ENCODE results near the gene NDST1.

NDST1 gene

GRCh38 chr5:150489360-150490295 is 18.3 kb upstream of the NDST1 start:
- no peak for DNase-seq (ENCODE audit: low read depth)

GRCh38 chr5:150490296-150490669 is 17.6 kb upstream of the NDST1 start:
- DNase-seq (ENCODE audit: low read depth) = no peak

DNA sequence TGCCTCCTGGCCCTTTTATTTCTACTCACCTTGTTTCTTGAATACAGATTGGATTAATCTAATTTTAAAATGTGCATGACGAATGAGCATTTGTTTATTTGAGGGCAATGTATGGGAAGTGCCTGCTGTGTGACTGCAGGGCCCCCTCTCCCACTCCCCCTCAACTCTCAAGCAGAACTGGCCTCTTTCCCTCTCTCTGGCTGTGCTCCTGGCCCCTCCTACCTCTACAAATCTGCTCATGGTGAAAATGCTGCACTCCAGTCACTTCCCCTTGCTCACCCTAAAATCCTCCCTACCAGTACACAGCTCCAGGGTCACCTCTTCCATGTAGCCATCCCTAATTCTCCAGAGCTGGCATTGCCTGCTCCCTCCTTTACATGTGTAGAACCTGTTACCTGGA is 17.2 kb upstream of the NDST1 start:
- no peak for DNase-seq (ENCODE audit: low read depth)

DNA sequence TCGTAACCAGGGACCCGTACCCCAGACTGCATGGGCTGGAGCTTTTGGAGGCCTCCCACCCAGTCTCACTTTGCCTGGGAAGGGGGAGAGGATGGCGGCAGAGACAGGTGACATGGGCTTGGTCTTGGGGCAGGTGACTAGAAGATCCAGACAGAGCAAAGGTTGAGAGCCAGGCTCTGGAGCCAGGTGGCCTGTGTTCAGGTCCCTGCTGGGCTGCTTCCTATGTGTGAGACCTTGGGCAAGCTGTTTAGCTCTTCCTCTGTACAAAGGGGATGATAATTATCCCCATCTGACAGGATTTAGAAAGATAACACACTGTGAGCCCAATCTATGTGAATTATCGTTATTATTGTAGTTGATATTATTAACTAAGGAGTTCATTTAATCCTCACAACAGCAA is 16.1 kb upstream of the NDST1 start:
- no peak for DNase-seq (ENCODE audit: low read depth)

GRCh38 chr5:150492621-150493020 is 15.3 kb upstream of the NDST1 start:
- DNase-seq (ENCODE audit: low read depth) = no peak

GRCh38 chr5:150496098-150496497 is 11.8 kb upstream of the NDST1 start:
- no peak for DNase-seq (ENCODE audit: low read depth)

DNA sequence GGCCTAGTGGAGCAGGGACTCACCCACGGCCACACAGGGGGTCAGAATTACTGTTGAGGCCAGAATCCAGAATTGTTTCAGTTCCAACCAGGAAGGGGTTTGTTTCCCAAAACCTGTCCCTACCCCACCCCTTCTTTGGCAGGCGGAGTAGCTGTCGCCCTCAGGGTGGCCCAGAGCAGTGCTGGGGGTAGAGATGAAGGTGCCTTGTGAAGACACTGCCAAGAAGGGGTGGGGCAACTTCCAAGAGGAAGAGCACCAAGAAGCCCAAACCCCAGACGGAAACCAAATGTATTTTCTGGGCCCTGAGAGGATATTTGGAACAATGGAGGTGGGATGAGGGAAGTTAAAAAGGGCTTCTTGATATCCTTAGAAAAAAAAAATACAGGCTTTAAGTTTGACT is 11.4 kb upstream of the NDST1 start:
- DNase-seq (ENCODE audit: low read depth) = no peak

- peak; percentile 64 for DNase-seq (ENCODE audit: low read depth)
Measured at GRCh38 chr5:150497274-150497988, 10.5 kb upstream of the NDST1 start.

- no peak for DNase-seq (ENCODE audit: low read depth)
Measured at GRCh38 chr5:150497989-150498317, 10.0 kb upstream of the NDST1 start.

DNA sequence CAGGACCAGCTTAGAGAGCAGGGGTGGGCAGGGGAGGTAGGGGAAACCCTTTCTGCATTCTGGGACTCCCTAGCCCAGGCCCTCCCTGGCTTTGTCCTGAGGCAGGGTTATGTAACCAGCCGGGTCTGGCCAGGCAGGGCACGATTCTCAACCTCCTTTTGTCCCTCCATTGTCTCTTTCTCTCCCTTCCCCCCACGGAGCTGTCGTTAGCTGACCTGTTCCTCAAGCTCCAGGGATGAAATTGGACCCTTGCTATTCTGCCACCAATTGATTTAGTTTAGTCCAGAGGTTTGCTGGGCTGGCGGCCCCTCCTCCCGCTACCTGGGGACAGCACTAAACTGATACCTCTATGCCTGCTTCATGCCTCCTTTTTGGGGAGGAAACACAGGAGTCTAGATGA is 9.4 kb upstream of the NDST1 start:
- no peak for DNase-seq (ENCODE audit: low read depth)

DNA sequence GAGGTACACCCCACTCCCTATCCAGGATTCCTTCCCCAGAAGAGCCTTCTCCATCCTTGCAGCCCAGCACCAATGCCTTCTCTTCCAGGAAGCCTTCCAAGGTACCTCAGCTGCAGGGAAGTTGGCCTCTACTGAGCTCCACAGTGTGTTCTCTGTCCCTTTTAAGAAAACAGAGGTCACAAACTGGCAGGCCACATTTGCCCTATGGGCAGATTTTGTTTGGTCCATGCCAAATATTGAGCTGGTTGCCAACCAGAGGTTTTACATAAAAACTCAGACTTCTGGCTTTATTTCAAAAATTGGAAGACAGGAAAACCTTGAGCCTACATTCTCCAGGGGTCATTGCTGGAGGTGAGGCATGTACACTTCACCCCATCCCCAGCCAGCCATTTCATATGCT is 9.0 kb upstream of the NDST1 start:
- no peak for DNase-seq (ENCODE audit: low read depth)

DNA sequence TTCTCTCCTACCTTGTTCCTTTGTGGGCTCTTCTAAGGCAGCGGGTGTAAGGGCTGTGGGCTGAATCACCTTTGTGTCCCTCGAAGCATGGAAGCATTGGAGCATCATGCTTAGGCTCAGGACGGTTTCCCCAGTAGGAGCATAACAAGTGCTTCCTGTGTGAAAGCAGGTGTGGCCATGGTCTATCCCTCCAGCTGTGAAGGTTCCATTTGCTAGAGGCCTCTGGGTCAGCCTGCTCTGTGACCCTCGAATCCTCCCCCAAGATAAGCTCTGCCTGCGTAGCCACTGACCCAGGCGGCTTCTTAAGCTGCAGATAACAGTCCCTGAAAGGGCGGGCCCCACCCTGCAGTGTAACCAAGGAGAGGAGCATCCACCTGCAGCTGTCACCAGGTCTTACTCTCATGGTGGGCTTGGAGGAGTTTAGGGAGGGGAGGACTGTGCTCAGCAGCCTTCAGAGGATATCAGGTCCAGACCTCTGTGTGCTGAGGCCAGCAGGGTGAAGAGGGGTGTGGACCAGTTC is 8.4 kb upstream of the NDST1 start:
- no peak for DNase-seq (ENCODE audit: low read depth)

GRCh38 chr5:150500328-150500841 is 7.5 kb upstream of the NDST1 start:
- DNase-seq (ENCODE audit: low read depth) = no peak

DNA sequence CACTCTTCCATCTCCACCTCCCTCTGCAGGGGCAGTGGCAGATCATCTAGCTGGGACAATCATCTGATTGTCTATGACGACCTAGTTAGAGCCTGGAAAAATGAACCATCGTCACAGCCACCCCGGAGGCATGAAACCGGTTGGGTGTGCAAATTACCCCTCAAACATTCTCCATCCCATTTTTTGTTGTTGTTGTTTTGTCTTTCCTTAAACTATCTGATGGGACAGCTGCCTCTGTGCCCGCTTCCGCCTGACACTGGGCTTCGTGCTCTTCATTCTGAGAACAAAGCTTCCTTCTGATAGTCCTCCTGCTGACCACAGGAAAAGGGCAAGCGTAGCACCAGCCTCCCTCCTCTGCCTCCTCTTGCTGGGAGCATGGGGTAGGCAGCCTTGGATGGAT is 7.0 kb upstream of the NDST1 start:
- no peak for DNase-seq (ENCODE audit: low read depth)

- no peak for DNase-seq (ENCODE audit: low read depth)
Measured at GRCh38 chr5:150502106-150502505, 5.8 kb upstream of the NDST1 start.

DNA sequence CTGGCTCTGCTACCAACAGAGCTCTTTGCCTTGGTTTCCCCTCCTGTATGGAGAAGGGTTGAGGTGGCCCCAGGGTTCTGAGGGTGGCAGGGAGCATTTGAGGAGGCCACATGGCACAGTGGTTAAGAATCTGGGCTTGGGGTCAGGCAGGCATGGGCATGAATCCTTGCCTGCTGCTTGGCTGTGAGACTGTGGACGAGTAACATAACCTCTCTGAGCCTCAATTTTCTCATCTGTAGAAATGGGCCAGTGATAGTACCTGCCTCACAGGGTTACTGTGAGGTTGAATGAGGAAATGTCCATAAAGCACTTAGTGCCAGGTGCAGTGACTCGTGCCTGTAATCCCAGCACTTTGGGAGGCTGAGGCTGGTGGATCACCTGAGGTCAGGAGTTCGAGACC is 5.1 kb upstream of the NDST1 start:
- no peak for DNase-seq (ENCODE audit: low read depth)

- DNase-seq (ENCODE audit: low read depth) = no peak
Measured at GRCh38 chr5:150503386-150503785, 4.5 kb upstream of the NDST1 start.

- no peak for DNase-seq (ENCODE audit: low read depth)
Measured at GRCh38 chr5:150503977-150504620, 3.8 kb upstream of the NDST1 start.

- DNase-seq (ENCODE audit: low read depth) = peak; percentile 61
Measured at GRCh38 chr5:150505041-150505511, 2.9 kb upstream of the NDST1 start.

DNA sequence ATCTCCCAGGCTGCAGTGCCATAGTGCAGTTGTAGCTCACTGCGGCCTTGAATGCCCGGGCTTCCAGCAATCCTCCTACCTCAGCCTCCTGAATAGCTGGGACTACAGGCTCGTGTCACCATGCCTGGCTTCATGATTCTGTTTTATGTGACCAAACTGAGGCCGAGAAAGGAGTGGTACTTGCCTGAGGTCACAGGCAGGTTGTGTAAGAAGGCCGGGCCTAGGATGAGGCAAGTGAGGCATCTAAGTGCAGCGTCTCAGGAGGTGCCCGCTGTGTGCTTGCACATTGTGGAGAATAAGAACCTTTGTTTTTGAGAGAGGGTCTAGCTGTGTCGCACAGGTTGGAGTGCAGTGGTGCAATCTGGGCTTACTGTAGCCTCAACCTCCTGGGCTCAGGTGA is 2.1 kb upstream of the NDST1 start:
- no peak for DNase-seq (ENCODE audit: low read depth)

- no peak for DNase-seq (ENCODE audit: low read depth)
Measured at GRCh38 chr5:150506571-150507473, 1.1 kb upstream of the NDST1 start.

GRCh38 chr5:150508277-150508640 is 328 bp downstream of the NDST1 start:
- DNase-seq (ENCODE audit: low read depth) = no peak
